Measurements from ENCODE around the gene CDH8.

Gene CDH8

GRCh38 chr16:62036101-62036801 lies at the start of gene CDH8:
Gene CDH8, minus strand, starts transcription at chr16:62036438. Its CDS starts 15,035 bp downstream, at chr16:62021403.
- TF ChIP-seq CTCF (IDR thresholded peaks at IDR 0.05; ENCODE audit: low read length, missing control alignments): no peak
- no peak for DNase-seq (ENCODE audit: low read depth)
- H3K4me3 ChIP-seq (replicated peaks; ENCODE audit: low read depth, low read length): no peak within 1 kb of the TSS

- no peak overlapping the region for H3K4me3 ChIP-seq (replicated peaks; ENCODE audit: low read depth, low read length)
- DNase-seq (ENCODE audit: low read depth): no peak
- TF ChIP-seq CTCF (IDR thresholded peaks at IDR 0.05; ENCODE audit: low read length, missing control alignments): no peak
Measured at GRCh38 chr16:62079236-62079635, 43.0 kb upstream of the CDH8 start.

- DNase-seq (ENCODE audit: low read depth): no peak
- TF ChIP-seq CTCF (IDR thresholded peaks at IDR 0.05; ENCODE audit: low read length, missing control alignments): no peak
- no peak overlapping the region for H3K4me3 ChIP-seq (replicated peaks; ENCODE audit: low read depth, low read length)
Measured at GRCh38 chr16:62077998-62078397, 41.8 kb upstream of the CDH8 start.

- no peak for DNase-seq (ENCODE audit: low read depth)
- TF ChIP-seq CTCF (IDR thresholded peaks at IDR 0.05; ENCODE audit: low read length, missing control alignments): no peak
Measured at GRCh38 chr16:62076886-62077285, 40.6 kb upstream of the CDH8 start.

GRCh38 chr16:62068747-62069146 lies 32.5 kb upstream of the CDH8 start:
- TF ChIP-seq CTCF (IDR thresholded peaks at IDR 0.05; ENCODE audit: low read length, missing control alignments): no peak
- no peak overlapping the region for H3K4me3 ChIP-seq (replicated peaks; ENCODE audit: low read depth, low read length)
- no peak for DNase-seq (ENCODE audit: low read depth)

More at GRCh38 chr16:62076886-62077285, 40.6 kb upstream of the CDH8 start:
- H3K4me3 ChIP-seq (replicated peaks; ENCODE audit: low read depth, low read length): no peak overlapping the region

- no peak for TF ChIP-seq CTCF (IDR thresholded peaks at IDR 0.05; ENCODE audit: low read length, missing control alignments)
- no peak overlapping the region for H3K4me3 ChIP-seq (replicated peaks; ENCODE audit: low read depth, low read length)
- DNase-seq (ENCODE audit: low read depth): no peak
Measured at GRCh38 chr16:62067981-62068380, 31.7 kb upstream of the CDH8 start.

GRCh38 chr16:62067182-62067581 lies 30.9 kb upstream of the CDH8 start:
- no peak overlapping the region for H3K4me3 ChIP-seq (replicated peaks; ENCODE audit: low read depth, low read length)
- DNase-seq (ENCODE audit: low read depth): no peak
- TF ChIP-seq CTCF (IDR thresholded peaks at IDR 0.05; ENCODE audit: low read length, missing control alignments): no peak

Data from fibroblast of pulmonary artery (primary cell).